Activated T-helper 1 cell treated with anti-CD3 and anti-CD28 coated beads, Interleukin-12 subunit alpha, Interleukin-12 subunit beta, Interleukin-2, Interleukin-4 antibody, amounts not matched to agents 30 ng/mL and 10 ng/mL and 1 ng/mL, durations not matched to agents 14 hours and 24 hours and 36 hours (primary cell): ENCODE data around the gene CSNK1D. TPM values are rescaled to one million over a fixed set of nuclear protein-coding genes. Genes with fewer than 3 reads are reported as not detected.

Source experiments
- DNase-seq: peaks from one replicate; pipeline ENCODE4 v3.0.0; 2021; ENCODE audit warnings: low spot score
- H3K27ac Mint-ChIP-seq: one replicate; pipeline ENCODE4 v1.8.0; 2021; ENCODE audit warnings: mild to moderate bottlenecking, mixed read lengths
- H3K27me3 Mint-ChIP-seq: one replicate; pipeline ENCODE4 v1.8.0; 2022; ENCODE audit warnings: mild to moderate bottlenecking, moderate library complexity, mixed read lengths; ENCODE audit not compliant: insufficient read depth
- H3K36me3 Mint-ChIP-seq: one replicate; pipeline ENCODE4 v1.8.0; 2021; ENCODE audit warnings: low read depth, mixed read lengths
- H3K4me1 Mint-ChIP-seq: one replicate; pipeline ENCODE4 v1.8.0; 2021; ENCODE audit warnings: low read depth, mixed read lengths
- H3K4me3 Mint-ChIP-seq: one replicate; pipeline ENCODE4 v1.8.0; 2021; ENCODE audit warnings: mild to moderate bottlenecking, moderate library complexity, mixed read lengths
- H3K9me3 Mint-ChIP-seq: one replicate; pipeline ENCODE4 v1.8.0; 2021; ENCODE audit warnings: mixed read lengths
- intact Hi-C: fragments of 100-400 bp; cut with micrococcal nuclease; formaldehyde crosslinking; loops from one replicate; pipeline ENCODE4 v1.15.1; 2024
- total RNA-seq: library from RNA; stranded (reverse); gene quantifications from 2 replicates; pipeline ENCODE4 v1.2.3, GENCODE V29; 2022

Gene CSNK1D
- total RNA-seq, 1 donor from 2014 or later = 161 TPM

- DNase-seq = no peak
- Mint-ChIP-seq H3K9me3 (no peaks in the 10 kb centered on the region), H3K27me3 (no peaks in the 10 kb centered on the region), H3K27ac (no peak overlapping the region), H3K36me3 (no peaks in the 10 kb centered on the region), H3K4me1 (no peaks in the 10 kb centered on the region), H3K4me3 (no peak overlapping the region)
- intact Hi-C loops = no loop called here
Observed at GRCh38 chr17:82224666-82225065, 48.8 kb downstream of the CSNK1D start.

GRCh38 chr17:82223517-82223916, 50.0 kb downstream of the CSNK1D start:
- Mint-ChIP-seq H3K9me3 (no peaks in the 10 kb centered on the region), H3K36me3 (no peaks in the 10 kb centered on the region), H3K27ac (no peak overlapping the region)

GRCh38 chr17:82222816-82223215, 50.7 kb downstream of the CSNK1D start:
- Mint-ChIP-seq H3K27ac (no peak overlapping the region), H3K9me3 (no peaks in the 10 kb centered on the region), H3K4me1 (no peaks in the 10 kb centered on the region), H3K36me3 (no peaks in the 10 kb centered on the region), H3K4me3 (no peak overlapping the region), H3K27me3 (no peaks in the 10 kb centered on the region)
- no peak for DNase-seq
- intact Hi-C loops = no loop called here

More at GRCh38 chr17:82223517-82223916, 50.0 kb downstream of the CSNK1D start:
- Mint-ChIP-seq H3K4me3 (no peak overlapping the region), H3K27me3 (no peaks in the 10 kb centered on the region), H3K4me1 (no peaks in the 10 kb centered on the region)
- intact Hi-C loops = no loop called here
- DNase-seq = no peak

DNA sequence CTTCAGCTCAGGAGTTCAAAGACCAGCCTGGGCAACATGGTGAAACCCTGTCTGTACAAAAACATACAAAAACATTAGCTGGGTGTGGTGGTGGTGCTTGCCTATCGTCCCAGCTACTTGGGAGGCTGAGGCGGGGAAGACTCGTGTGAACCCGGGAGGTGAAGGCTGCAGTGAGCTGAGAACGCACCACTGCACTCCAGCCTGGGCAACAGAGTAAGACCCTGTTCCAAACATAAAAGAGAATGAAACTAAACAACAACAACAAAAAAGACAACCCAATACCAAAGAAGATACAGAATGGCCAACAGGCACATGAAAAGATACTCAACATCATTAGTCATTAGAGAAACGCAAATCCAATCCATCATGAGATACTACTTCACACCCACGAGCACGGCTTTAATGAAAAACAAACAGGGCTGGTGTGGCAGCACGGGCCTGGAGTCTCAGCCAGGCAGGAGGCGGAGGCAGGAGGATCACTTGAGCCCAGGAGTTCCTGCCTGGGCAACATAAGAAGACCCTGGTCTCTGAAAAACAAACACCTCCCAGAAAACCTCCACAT, 52.1 kb downstream of the CSNK1D start:
- Mint-ChIP-seq H3K9me3 (no peaks in the 10 kb centered on the region), H3K36me3 (no peaks in the 10 kb centered on the region), H3K4me3 (no peak overlapping the region), H3K4me1 (peaks cover 5% of the 10 kb centered on the region), H3K27me3 (no peaks in the 10 kb centered on the region), H3K27ac (peak overlapping the region; percentile 22)
- DNase-seq = no peak
- intact Hi-C loops = no loop called here

GRCh38 chr17:82219753-82220709, 53.5 kb downstream of the CSNK1D start:
- intact Hi-C loops = no loop called here

GRCh38 chr17:82219083-82219482, 54.4 kb downstream of the CSNK1D start:
- H3K36me3 Mint-ChIP-seq = no peaks in the 10 kb centered on the region
- H3K4me1 Mint-ChIP-seq = peaks cover 22% of the 10 kb centered on the region
- peak overlapping the region; percentile 29 for H3K27ac Mint-ChIP-seq
- no peaks in the 10 kb centered on the region for H3K9me3 Mint-ChIP-seq
- DNase-seq = no peak
- H3K4me3 Mint-ChIP-seq = no peak overlapping the region
- intact Hi-C loops = no loop called here
- no peaks in the 10 kb centered on the region for H3K27me3 Mint-ChIP-seq

More at GRCh38 chr17:82219753-82220709, 53.5 kb downstream of the CSNK1D start:
- no peak for DNase-seq
- H3K27me3 Mint-ChIP-seq = no peaks in the 10 kb centered on the region
- H3K36me3 Mint-ChIP-seq = no peaks in the 10 kb centered on the region
- peaks cover 14% of the 10 kb centered on the region for H3K4me1 Mint-ChIP-seq
- H3K27ac Mint-ChIP-seq = no peak overlapping the region
- no peaks in the 10 kb centered on the region for H3K9me3 Mint-ChIP-seq
- no peak overlapping the region for H3K4me3 Mint-ChIP-seq

- peaks cover 23% of the 10 kb centered on the region for H3K4me1 Mint-ChIP-seq
- intact Hi-C loops = no loop called here
- no peak overlapping the region for H3K4me3 Mint-ChIP-seq
- H3K27ac Mint-ChIP-seq = peak overlapping the region; percentile 29
- peaks cover 2% of the 10 kb centered on the region for H3K27me3 Mint-ChIP-seq
- H3K9me3 Mint-ChIP-seq = no peaks in the 10 kb centered on the region
- H3K36me3 Mint-ChIP-seq = no peaks in the 10 kb centered on the region
- no peak for DNase-seq
Observed at GRCh38 chr17:82218349-82219075, 55.0 kb downstream of the CSNK1D start.

DNA sequence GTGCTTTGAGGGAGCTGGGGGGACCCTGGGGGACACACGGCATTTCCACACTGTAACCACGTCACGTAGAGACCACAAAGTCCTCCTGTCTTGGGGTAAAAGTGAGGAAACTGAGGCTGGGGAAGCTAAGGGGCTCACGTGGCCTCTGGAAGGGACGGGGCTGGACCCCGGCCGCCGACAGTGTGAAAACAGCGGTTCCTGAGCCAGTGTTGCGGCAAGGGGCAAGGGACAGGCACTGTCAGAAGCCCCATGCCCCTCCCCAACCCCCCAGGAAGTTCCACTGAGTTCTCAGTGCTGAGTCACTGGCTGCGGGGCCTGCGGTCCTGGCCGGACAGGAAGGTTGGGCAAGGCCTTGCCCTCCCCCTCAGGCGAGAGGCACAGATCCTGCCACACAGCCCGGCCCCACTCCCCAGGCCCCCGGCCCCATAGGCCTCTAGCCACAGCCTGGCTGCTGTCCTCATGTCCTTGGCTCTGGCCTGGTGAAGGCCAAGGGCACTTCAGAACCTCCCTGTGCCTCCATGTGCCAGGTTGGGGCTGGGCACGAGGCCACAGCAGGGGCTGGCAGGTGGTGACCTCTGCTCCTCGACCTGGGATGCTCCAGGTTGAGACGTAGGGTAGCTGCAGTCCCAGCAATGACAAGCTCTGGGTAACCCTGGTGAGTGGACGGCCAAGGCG, 55.8 kb downstream of the CSNK1D start:
- no peak overlapping the region for H3K27ac Mint-ChIP-seq
- intact Hi-C loops = no loop called here
- no peak for DNase-seq

GRCh38 chr17:82217120-82217529, 56.4 kb downstream of the CSNK1D start:
- no peak for DNase-seq
- intact Hi-C loops = no loop called here
- Mint-ChIP-seq H3K27ac (peak overlapping the region; percentile 84), H3K9me3 (no peaks in the 10 kb centered on the region), H3K4me3 (no peak overlapping the region), H3K36me3 (no peaks in the 10 kb centered on the region), H3K4me1 (peaks cover 23% of the 10 kb centered on the region), H3K27me3 (peaks cover 2% of the 10 kb centered on the region)

More for the DNA sequence above, 55.8 kb downstream of the CSNK1D start:
- H3K27me3 Mint-ChIP-seq = peaks cover 2% of the 10 kb centered on the region
- H3K4me1 Mint-ChIP-seq = peaks cover 23% of the 10 kb centered on the region
- H3K36me3 Mint-ChIP-seq = no peaks in the 10 kb centered on the region
- no peak overlapping the region for H3K4me3 Mint-ChIP-seq
- no peaks in the 10 kb centered on the region for H3K9me3 Mint-ChIP-seq

GRCh38 chr17:82216301-82217119, 57.0 kb downstream of the CSNK1D start:
- no peaks in the 10 kb centered on the region for H3K9me3 Mint-ChIP-seq
- intact Hi-C loops = loop anchor here (1.0 kb wide), 1 partner anchor 12 kb away; no protein-coding TSS in a partner anchor
- peak overlapping the region; percentile 84 for H3K27ac Mint-ChIP-seq
- H3K4me1 Mint-ChIP-seq = peaks cover 29% of the 10 kb centered on the region
- H3K27me3 Mint-ChIP-seq = peaks cover 2% of the 10 kb centered on the region
- peak overlapping the region; percentile 22 for H3K4me3 Mint-ChIP-seq
- peak; percentile 35 for DNase-seq
- no peaks in the 10 kb centered on the region for H3K36me3 Mint-ChIP-seq

- intact Hi-C loops = loop anchor here (1.0 kb wide), 1 partner anchor 12 kb away; no protein-coding TSS in a partner anchor
- H3K4me1 Mint-ChIP-seq = peaks cover 30% of the 10 kb centered on the region
- H3K27ac Mint-ChIP-seq = peak overlapping the region; percentile 84
- H3K4me3 Mint-ChIP-seq = peak overlapping the region; percentile 22
- DNase-seq = no peak
- H3K36me3 Mint-ChIP-seq = no peaks in the 10 kb centered on the region
- H3K9me3 Mint-ChIP-seq = no peaks in the 10 kb centered on the region
- H3K27me3 Mint-ChIP-seq = peaks cover 2% of the 10 kb centered on the region
Observed at GRCh38 chr17:82215972-82216300, 57.6 kb downstream of the CSNK1D start.
